Astrocyte of the spinal cord (primary cell): ENCODE data around the gene LRBA.

Source experiments
- DNase-seq: peaks from one replicate; pipeline ENCODE4 v3.0.0; 2011; ENCODE audit warnings: low read depth, low spot score
- H3K4me3 ChIP-seq: 2 replicates; pipeline ENCODE4 v1.5.1; 2011; ENCODE audit warnings: low read depth, mild to moderate bottlenecking, low read length, moderate library complexity
- CTCF ChIP-seq: IDR thresholded peaks from 2 replicates; pipeline ENCODE4 v1.5.1; 2012; ENCODE audit warnings: low read depth, mild to moderate bottlenecking, low read length, inconsistent platforms
- in situ Hi-C: cut with HindIII; loops from 2 replicates; pipeline ENCODE4 v1.10.0; 2017; ENCODE audit warnings: low sequenced_read_pairs

Gene LRBA

GRCh38 chr4:150581641-150582051 lies 433.4 kb downstream of the LRBA start:
- peak; percentile 76 for DNase-seq
- peak overlapping the region; percentile 57 for H3K4me3 ChIP-seq
- no peak for TF ChIP-seq CTCF
- in situ Hi-C loops: no loop called here

- no peak for TF ChIP-seq CTCF
- no peak for DNase-seq
- in situ Hi-C loops: no loop called here
- no peak overlapping the region for H3K4me3 ChIP-seq
These were observed 434.0 kb downstream of the LRBA start for GRCh38 chr4:150581056-150581605.

- in situ Hi-C loops: no loop called here
- TF ChIP-seq CTCF: no peak
- peak overlapping the region; percentile 51 for H3K4me3 ChIP-seq
- DNase-seq: no peak
These were observed 434.8 kb downstream of the LRBA start for GRCh38 chr4:150580306-150580705.

GRCh38 chr4:150579551-150580234 lies 435.4 kb downstream of the LRBA start:
- in situ Hi-C loops: no loop called here
- peak overlapping the region; percentile 51 for H3K4me3 ChIP-seq
- TF ChIP-seq CTCF: no peak
- peak; percentile 51 for DNase-seq

- peak overlapping the region; percentile 51 for H3K4me3 ChIP-seq
- no peak for TF ChIP-seq CTCF
- no peak for DNase-seq
- in situ Hi-C loops: no loop called here
These were observed 436.2 kb downstream of the LRBA start for GRCh38 chr4:150578745-150579501.

- DNase-seq: no peak
- in situ Hi-C loops: no loop called here
- TF ChIP-seq CTCF: no peak
- no peak overlapping the region for H3K4me3 ChIP-seq
These were observed 437.3 kb downstream of the LRBA start for GRCh38 chr4:150577796-150578195.
